ENCODE results near the gene PTH2.
"Not testable (repeated sequence)": the region's sequence is repeated elsewhere in the genome, so short reads cannot be mapped to it uniquely, and the experiment has no call there.

PTH2 gene

GRCh38 chr19:49374665-49375434, 48.4 kb downstream of the PTH2 start:
- no peak for DNase-seq

DNA sequence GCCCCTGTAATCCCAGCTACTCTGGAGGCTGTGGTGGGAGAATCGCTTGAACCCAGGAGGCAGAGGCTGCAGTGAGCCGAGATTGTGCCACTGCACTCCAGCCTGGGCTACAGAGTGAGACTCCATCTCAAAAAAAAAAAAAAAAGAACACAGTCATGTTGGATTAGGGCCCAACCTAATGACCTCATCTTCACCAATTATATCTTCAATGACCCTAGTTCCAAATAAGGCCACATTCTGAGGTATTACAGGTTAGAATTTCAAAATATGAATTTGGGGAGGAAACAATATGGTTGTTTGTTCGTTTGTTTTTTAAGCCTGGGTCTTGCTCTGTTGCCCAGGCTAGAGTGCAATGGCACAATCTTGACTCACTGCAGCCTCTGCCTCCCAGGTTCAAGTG, 50.1 kb downstream of the PTH2 start:
- DNase-seq, result not testable (repeated sequence)
